K562 (cell line): ENCODE measurements around the gene RYK. TPM values are rescaled to one million over a fixed set of nuclear protein-coding genes. Genes with fewer than 3 reads are reported as not detected.

ENCODE experiments used
- CEBPZ ChIP-seq: fragments of 150-350 bp; IDR thresholded peaks from 2 replicates; pipeline ENCODE4 v1.6.1; 2014; ENCODE audit warnings: low read depth, mild to moderate bottlenecking, low read length, borderline replicate concordance
- PHTF2 ChIP-seq: fragments of 250-450 bp; sonication (Bioruptor Pico); IDR thresholded peaks from 2 replicates; pipeline ENCODE4 v1.5.0; 2021; ENCODE audit warnings: mild to moderate bottlenecking
- RREB1 ChIP-seq: fragments of 250-450 bp; sonication (Bioruptor Pico); IDR thresholded peaks from 2 replicates; pipeline ENCODE4 v1.4.0; 2020
- polyA plus RNA-seq, 8 experiments: library from polyadenylated mRNA; depleted of rRNA in 4 of 8; stranded (reverse) in 5 of 8; unstranded in 3 of 8; fragments of >200 nt; fragmentation: Nextera tagmentation in 2 of 8; fragmentation: Illumina TruSeq in 1 of 8; extraction: Ambion mirVana in 2 of 8; extraction: Trizol in 1 of 8; gene quantifications; 2 replicates each; pipeline versions ENCODE4 v1.2.1 to v1.2.3, GENCODE V29; 2011 to 2014; ENCODE audit warnings: inconsistent platforms in 1 of 8, missing spikeins in 1 of 8
- total RNA-seq, 7 experiments: library from RNA; depleted of rRNA in 6 of 7; stranded (reverse); fragments of >200 nt in 6 of 7; fragmentation: Illumina TruSeq in 2 of 7; extraction: Trizol in 2 of 7; gene quantifications; 2 replicates each; pipeline versions ENCODE4 v1.2.1 to v1.2.3, GENCODE V29; 2011 to 2021; ENCODE audit warnings: low replicate concordance in 1 of 7

RYK gene
- total and polyA plus RNA-seq, 9 of the 15 experiments (the other 6 are each of a cell fraction or from before 2014, with no cell fraction given) = 4.2 to 29.5 (median 16.6) TPM

GRCh38 chr3:134228479-134228878, 22.2 kb downstream of the RYK start (continued):
- no peak for TF ChIP-seq RREB1 (CRISPR knock-in tag)
- TF ChIP-seq PHTF2 (CRISPR knock-in tag) = no peak
- TF ChIP-seq CEBPZ = no peak
- TF ChIP-seq, all 486 proteins: peak for 0
